AG09309 (cell line): ENCODE measurements around the gene EPHB1.

Experiments used
- DNase-seq: peaks from one replicate; pipeline ENCODE4 v3.0.0-alpha.2; 2010; ENCODE audit warnings: low read depth
- H3K4me3 ChIP-seq: 2 replicates; pipeline ENCODE4 v1.5.1; 2011; ENCODE audit warnings: mild to moderate bottlenecking, low read depth, low read length, moderate library complexity; ENCODE audit not compliant: control insufficient read depth
- CTCF ChIP-seq: IDR thresholded peaks from 2 replicates; pipeline ENCODE4 v1.5.1; 2011; ENCODE audit warnings: mild to moderate bottlenecking, low read depth, low read length, inconsistent platforms; ENCODE audit not compliant: insufficient read depth, control insufficient read depth; ENCODE audit errors: missing control alignments

Gene EPHB1

GRCh38 chr3:134927599-134927998 is 132.5 kb downstream of the EPHB1 start:
- H3K4me3 ChIP-seq = no peak overlapping the region
- DNase-seq = no peak

GRCh38 chr3:134928392-134928791 is 133.3 kb downstream of the EPHB1 start:
- no peak overlapping the region for H3K4me3 ChIP-seq
- DNase-seq = no peak
- no peak for TF ChIP-seq CTCF

More at GRCh38 chr3:134927599-134927998, 132.5 kb downstream of the EPHB1 start:
- TF ChIP-seq CTCF = no peak

GRCh38 chr3:134928819-134929218 is 133.8 kb downstream of the EPHB1 start:
- DNase-seq = no peak
- no peak for TF ChIP-seq CTCF
- no peak overlapping the region for H3K4me3 ChIP-seq

GRCh38 chr3:134929976-134930375 is 134.9 kb downstream of the EPHB1 start:
- TF ChIP-seq CTCF = no peak

GRCh38 chr3:134931045-134931785 is 136.2 kb downstream of the EPHB1 start:
- no peak for DNase-seq
- no peak overlapping the region for H3K4me3 ChIP-seq
- TF ChIP-seq CTCF = no peak

More at GRCh38 chr3:134929976-134930375, 134.9 kb downstream of the EPHB1 start:
- H3K4me3 ChIP-seq = no peak overlapping the region
- DNase-seq = no peak

- TF ChIP-seq CTCF = no peak
- DNase-seq = no peak
- no peak overlapping the region for H3K4me3 ChIP-seq
Observed at GRCh38 chr3:134932035-134932434, 137.0 kb downstream of the EPHB1 start.
